ENCODE results near the gene MYZAP.

MYZAP gene

DNA sequence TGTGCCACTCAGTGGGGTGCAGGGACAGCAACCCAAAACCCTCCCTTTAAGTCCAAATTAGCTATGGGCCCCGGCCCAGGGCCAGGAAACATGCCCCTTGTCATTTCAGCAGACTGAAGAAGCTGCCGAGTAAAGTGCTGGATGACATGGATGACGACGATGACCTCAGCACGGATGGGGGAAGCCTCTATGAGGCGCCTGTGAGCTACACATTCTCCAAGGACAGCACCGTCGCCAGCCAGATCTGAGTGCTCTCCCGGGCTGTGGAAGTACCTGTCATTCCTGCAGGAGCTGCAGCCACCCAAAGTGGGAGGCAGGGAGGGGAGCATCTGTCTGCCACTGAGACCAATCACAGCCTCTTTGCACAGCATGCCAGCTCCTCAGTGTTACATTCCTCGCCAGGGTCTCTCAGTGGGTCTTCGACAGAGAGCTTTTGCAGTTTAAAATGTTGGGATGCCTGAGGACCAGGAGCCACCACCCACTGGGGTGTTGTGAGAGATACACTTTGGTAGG, 44.4 kb upstream of the MYZAP start:
- H2BK12ac ChIP-seq (ENCODE audit: low read length in 2 of 2) = no peak overlapping the region
- WGBS = 85% methylated on average over 11 of the region's 11 CpGs
- DNase-seq = no peak
- H3K23ac ChIP-seq (ENCODE audit: low read length in 2 of 2) = no peak overlapping the region
- peak overlapping the region in 1 of 2 experiments; percentile 28 for H3K18ac ChIP-seq (ENCODE audit: low read depth in 1 of 2, low read length in 2 of 2)
- H4K8ac ChIP-seq (ENCODE audit: low read length) = no peak overlapping the region
- H3K4me1 ChIP-seq (ENCODE audit: control insufficient read depth, insufficient read depth, low read depth, low read length) = peaks cover 10% of the 10 kb centered on the region
- H3K4me3 ChIP-seq (ENCODE audit: insufficient read depth in 1 of 2, low read depth in 1 of 2, low read length in 2 of 2) = no peak overlapping the region
- H4K91ac ChIP-seq (ENCODE audit: low read length) = no peak overlapping the region
- H3K27me3 ChIP-seq (ENCODE audit: control insufficient read depth in 1 of 2, insufficient read depth in 1 of 2, low read length in 2 of 2) = peaks cover 0 to 39% of the 10 kb centered on the region in 2 experiments
- H3K4ac ChIP-seq (ENCODE audit: low read depth in 1 of 2, low read length in 2 of 2) = no peak overlapping the region
- H2AFZ ChIP-seq (ENCODE audit: low read depth, low read length) = no peak overlapping the region
- H2BK15ac ChIP-seq (ENCODE audit: low read depth, poor library complexity, severe bottlenecking) = no peak overlapping the region
- H3K79me1 ChIP-seq (replicated peaks; ENCODE audit: low read length, poor library complexity, severe bottlenecking) = no peaks in the 10 kb centered on the region
- peak overlapping the region in 1 of 2 experiments; percentile 18 for H3K14ac ChIP-seq (ENCODE audit: low read length in 2 of 2)
- H2AK5ac ChIP-seq (ENCODE audit: low read length, severe bottlenecking) = no peak overlapping the region
- no peak overlapping the region for H2BK5ac ChIP-seq (ENCODE audit: low read depth, low read length, poor library complexity, severe bottlenecking)
- no peak overlapping the region for H3K27ac ChIP-seq (ENCODE audit: low read length, poor library complexity, severe bottlenecking)
- peaks cover 0 to 67% of the 10 kb centered on the region in 2 experiments for H3K36me3 ChIP-seq (ENCODE audit: control insufficient read depth in 1 of 2, insufficient read depth in 2 of 2, low read depth in 1 of 2, low read length in 2 of 2)
- no peaks in the 10 kb centered on the region for H3K9me3 ChIP-seq (ENCODE audit: control insufficient read depth, low read length)
- H3K9ac ChIP-seq (ENCODE audit: low read length) = no peak overlapping the region
- H2BK120ac ChIP-seq (ENCODE audit: low read depth, low read length) = no peak overlapping the region
- H3K4me2 ChIP-seq (ENCODE audit: low read length, poor library complexity, severe bottlenecking) = no peak overlapping the region

DNA sequence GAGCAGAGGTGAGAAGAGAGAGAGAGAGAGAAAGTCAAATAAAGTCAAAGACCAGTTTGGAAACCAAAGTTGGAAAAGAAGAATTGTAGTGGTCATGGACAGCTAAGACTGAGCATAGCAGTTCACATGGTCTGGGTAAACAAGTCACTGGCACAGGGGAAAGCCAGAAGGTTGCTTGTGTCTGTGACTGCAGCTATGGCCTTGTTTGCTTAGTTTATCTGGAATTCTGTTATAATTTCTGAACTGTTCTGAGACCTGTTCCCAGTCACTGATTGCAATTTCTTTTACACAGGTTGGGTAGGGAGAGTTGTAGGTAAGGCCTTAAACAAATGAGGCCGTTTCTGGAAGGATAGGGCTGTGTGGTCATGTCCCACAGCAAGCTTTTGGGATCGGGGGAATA, 43.4 kb upstream of the MYZAP start:
- Histone ChIP-seq H3K27ac (ENCODE audit: low read length, poor library complexity, severe bottlenecking) (no peak overlapping the region), H3K79me1 (replicated peaks; ENCODE audit: low read length, poor library complexity, severe bottlenecking) (no peaks in the 10 kb centered on the region), H3K4me3 (ENCODE audit: insufficient read depth in 1 of 2, low read depth in 1 of 2, low read length in 2 of 2) (no peak overlapping the region), H3K23ac (ENCODE audit: low read length in 2 of 2) (no peak overlapping the region), H3K14ac (ENCODE audit: low read length in 2 of 2) (no peak overlapping the region), H3K4me2 (ENCODE audit: low read length, poor library complexity, severe bottlenecking) (no peak overlapping the region), H2BK120ac (ENCODE audit: low read depth, low read length) (no peak overlapping the region), H3K4me1 (ENCODE audit: control insufficient read depth, insufficient read depth, low read depth, low read length) (peaks cover 16% of the 10 kb centered on the region), H2AK5ac (ENCODE audit: low read length, severe bottlenecking) (no peak overlapping the region), H4K91ac (ENCODE audit: low read length) (no peak overlapping the region), H3K9me3 (ENCODE audit: control insufficient read depth, low read length) (no peaks in the 10 kb centered on the region), H2BK12ac (ENCODE audit: low read length in 2 of 2) (no peak overlapping the region), H2BK5ac (ENCODE audit: low read depth, low read length, poor library complexity, severe bottlenecking) (no peak overlapping the region), H2BK15ac (ENCODE audit: low read depth, poor library complexity, severe bottlenecking) (no peak overlapping the region), H3K27me3 (ENCODE audit: control insufficient read depth in 1 of 2, insufficient read depth in 1 of 2, low read length in 2 of 2) (peaks cover 0 to 34% of the 10 kb centered on the region in 2 experiments), H3K4ac (ENCODE audit: low read depth in 1 of 2, low read length in 2 of 2) (no peak overlapping the region), H2AFZ (ENCODE audit: low read depth, low read length) (no peak overlapping the region), H3K18ac (ENCODE audit: low read depth in 1 of 2, low read length in 2 of 2) (no peak overlapping the region), H4K8ac (ENCODE audit: low read length) (no peak overlapping the region), H3K36me3 (ENCODE audit: control insufficient read depth in 1 of 2, insufficient read depth in 2 of 2, low read depth in 1 of 2, low read length in 2 of 2) (peaks cover 0 to 69% of the 10 kb centered on the region in 2 experiments), H3K9ac (ENCODE audit: low read length) (no peak overlapping the region)
- WGBS = 73% methylated on average over 2 of the region's 2 CpGs
- DNase-seq = no peak

DNA sequence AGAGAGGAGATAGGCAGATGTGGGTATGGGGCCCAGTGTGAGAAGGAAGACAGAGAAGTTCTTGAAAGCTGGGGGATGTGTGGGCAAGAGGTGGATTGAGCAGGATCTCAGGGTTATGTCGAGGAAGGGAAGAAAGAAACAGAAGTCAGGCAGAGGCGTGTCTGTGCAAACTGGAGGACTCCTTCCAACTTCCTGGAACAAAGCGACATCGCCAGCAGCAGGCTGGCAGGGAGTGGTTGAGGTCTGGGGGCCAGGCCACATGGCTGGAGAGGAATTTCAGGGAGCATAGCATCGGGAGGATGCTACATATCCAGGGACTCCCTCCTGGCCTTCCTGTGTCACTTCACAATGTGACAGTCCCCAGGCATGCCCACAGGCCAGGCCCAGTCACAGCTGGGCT, 42.9 kb upstream of the MYZAP start:
- DNase-seq = no peak
- Histone ChIP-seq H3K36me3 (ENCODE audit: control insufficient read depth in 1 of 2, insufficient read depth in 2 of 2, low read depth in 1 of 2, low read length in 2 of 2) (peaks cover 0 to 68% of the 10 kb centered on the region in 2 experiments), H4K8ac (ENCODE audit: low read length) (no peak overlapping the region), H2BK120ac (ENCODE audit: low read depth, low read length) (no peak overlapping the region), H3K4me1 (ENCODE audit: control insufficient read depth, insufficient read depth, low read depth, low read length) (peaks cover 19% of the 10 kb centered on the region), H3K9ac (ENCODE audit: low read length) (no peak overlapping the region), H2AK5ac (ENCODE audit: low read length, severe bottlenecking) (no peak overlapping the region), H4K91ac (ENCODE audit: low read length) (no peak overlapping the region), H3K9me3 (ENCODE audit: control insufficient read depth, low read length) (no peaks in the 10 kb centered on the region), H2AFZ (ENCODE audit: low read depth, low read length) (no peak overlapping the region), H3K14ac (ENCODE audit: low read length in 2 of 2) (no peak overlapping the region), H3K27ac (ENCODE audit: low read length, poor library complexity, severe bottlenecking) (no peak overlapping the region), H3K4ac (ENCODE audit: low read depth in 1 of 2, low read length in 2 of 2) (no peak overlapping the region), H2BK15ac (ENCODE audit: low read depth, poor library complexity, severe bottlenecking) (no peak overlapping the region), H3K79me1 (replicated peaks; ENCODE audit: low read length, poor library complexity, severe bottlenecking) (no peaks in the 10 kb centered on the region), H3K4me3 (ENCODE audit: insufficient read depth in 1 of 2, low read depth in 1 of 2, low read length in 2 of 2) (no peak overlapping the region), H3K23ac (ENCODE audit: low read length in 2 of 2) (no peak overlapping the region), H3K27me3 (ENCODE audit: control insufficient read depth in 1 of 2, insufficient read depth in 1 of 2, low read length in 2 of 2) (peaks cover 0 to 29% of the 10 kb centered on the region in 2 experiments), H2BK5ac (ENCODE audit: low read depth, low read length, poor library complexity, severe bottlenecking) (no peak overlapping the region), H3K4me2 (ENCODE audit: low read length, poor library complexity, severe bottlenecking) (no peak overlapping the region), H3K18ac (ENCODE audit: low read depth in 1 of 2, low read length in 2 of 2) (peak overlapping the region in 1 of 2 experiments; percentile 42), H2BK12ac (ENCODE audit: low read length in 2 of 2) (no peak overlapping the region)
- WGBS = 86% methylated on average over 5 of the region's 5 CpGs

DNA sequence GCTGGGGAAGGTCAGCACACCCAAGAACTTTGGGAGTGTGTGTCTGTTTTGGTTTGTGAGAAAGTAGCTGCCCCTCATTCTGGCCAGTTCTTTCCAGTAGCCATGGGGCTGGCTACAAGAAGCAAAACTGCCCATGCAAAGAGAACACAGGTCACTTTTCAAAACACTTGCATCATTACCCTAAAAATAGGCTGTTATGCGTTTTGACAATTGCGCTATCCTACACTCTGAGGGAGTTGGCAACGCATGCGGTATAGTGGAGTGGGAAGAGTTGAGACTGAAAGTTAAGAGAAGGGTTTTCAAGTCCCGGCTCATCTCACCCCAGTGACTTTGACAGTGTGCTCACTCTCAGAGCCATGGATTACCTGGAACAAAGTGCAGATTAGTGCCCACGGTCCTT, 41.8 kb upstream of the MYZAP start:
- peaks cover 27% of the 10 kb centered on the region for H3K4me1 ChIP-seq (ENCODE audit: control insufficient read depth, insufficient read depth, low read depth, low read length)
- H3K9me3 ChIP-seq (ENCODE audit: control insufficient read depth, low read length) = no peaks in the 10 kb centered on the region
- no peak overlapping the region for H2BK5ac ChIP-seq (ENCODE audit: low read depth, low read length, poor library complexity, severe bottlenecking)
- peaks cover 0 to 18% of the 10 kb centered on the region in 2 experiments for H3K27me3 ChIP-seq (ENCODE audit: control insufficient read depth in 1 of 2, insufficient read depth in 1 of 2, low read length in 2 of 2)
- peaks cover 0 to 64% of the 10 kb centered on the region in 2 experiments for H3K36me3 ChIP-seq (ENCODE audit: control insufficient read depth in 1 of 2, insufficient read depth in 2 of 2, low read depth in 1 of 2, low read length in 2 of 2)
- H3K79me1 ChIP-seq (replicated peaks; ENCODE audit: low read length, poor library complexity, severe bottlenecking) = no peaks in the 10 kb centered on the region
- no peak overlapping the region for H2BK120ac ChIP-seq (ENCODE audit: low read depth, low read length)
- H3K18ac ChIP-seq (ENCODE audit: low read depth in 1 of 2, low read length in 2 of 2) = no peak overlapping the region
- no peak overlapping the region for H3K27ac ChIP-seq (ENCODE audit: low read length, poor library complexity, severe bottlenecking)
- 91% methylated on average over 5 of the region's 6 CpGs for WGBS
- H2AFZ ChIP-seq (ENCODE audit: low read depth, low read length) = no peak overlapping the region
- no peak overlapping the region for H2BK12ac ChIP-seq (ENCODE audit: low read length in 2 of 2)
- no peak overlapping the region for H3K4me3 ChIP-seq (ENCODE audit: insufficient read depth in 1 of 2, low read depth in 1 of 2, low read length in 2 of 2)
- H2BK15ac ChIP-seq (ENCODE audit: low read depth, poor library complexity, severe bottlenecking) = no peak overlapping the region
- H3K4ac ChIP-seq (ENCODE audit: low read depth in 1 of 2, low read length in 2 of 2) = no peak overlapping the region
- H3K9ac ChIP-seq (ENCODE audit: low read length) = no peak overlapping the region
- no peak for DNase-seq
- no peak overlapping the region for H4K8ac ChIP-seq (ENCODE audit: low read length)
- H3K23ac ChIP-seq (ENCODE audit: low read length in 2 of 2) = no peak overlapping the region
- H2AK5ac ChIP-seq (ENCODE audit: low read length, severe bottlenecking) = no peak overlapping the region
- no peak overlapping the region for H3K4me2 ChIP-seq (ENCODE audit: low read length, poor library complexity, severe bottlenecking)
- no peak overlapping the region for H4K91ac ChIP-seq (ENCODE audit: low read length)
- no peak overlapping the region for H3K14ac ChIP-seq (ENCODE audit: low read length in 2 of 2)

Measured in mesenchymal stem cell (in vitro differentiated cells and primary cell).